ENCODE results near the gene CHRNA1.

CHRNA1 gene

GRCh38 chr2:174792309-174793025, 28.2 kb upstream of the CHRNA1 start:
- no peak overlapping the region for H3K27ac ChIP-seq (ENCODE audit: low read depth, low read length)

GRCh38 chr2:174791746-174792280, 27.5 kb upstream of the CHRNA1 start:
- H3K4me3 ChIP-seq (ENCODE audit: low read length), result no peak overlapping the region
- no peaks in the 10 kb centered on the region for H3K9me3 ChIP-seq (ENCODE audit: insufficient read depth, low read depth, low read length)
- no peak overlapping the region for H3K27ac ChIP-seq (ENCODE audit: low read depth, low read length)
- H3K9ac ChIP-seq (ENCODE audit: low read depth, low read length), result no peak overlapping the region
- no peaks in the 10 kb centered on the region for H3K36me3 ChIP-seq (ENCODE audit: insufficient read depth, low read length)
- H3K4me1 ChIP-seq (ENCODE audit: insufficient read depth, low read length), result peaks cover 70% of the 10 kb centered on the region
- H3K27me3 ChIP-seq (ENCODE audit: insufficient read depth, low read length), result no peaks in the 10 kb centered on the region
- 88% methylated on average over 6 of the region's 7 CpGs for WGBS

More at GRCh38 chr2:174792309-174793025, 28.2 kb upstream of the CHRNA1 start:
- no peak overlapping the region for H3K4me3 ChIP-seq (ENCODE audit: low read length)
- no peaks in the 10 kb centered on the region for H3K36me3 ChIP-seq (ENCODE audit: insufficient read depth, low read length)
- H3K4me1 ChIP-seq (ENCODE audit: insufficient read depth, low read length), result peaks cover 65% of the 10 kb centered on the region
- no peaks in the 10 kb centered on the region for H3K9me3 ChIP-seq (ENCODE audit: insufficient read depth, low read depth, low read length)
- no peaks in the 10 kb centered on the region for H3K27me3 ChIP-seq (ENCODE audit: insufficient read depth, low read length)
- H3K9ac ChIP-seq (ENCODE audit: low read depth, low read length), result no peak overlapping the region
- WGBS, result 81% methylated on average over 7 of the region's 7 CpGs

GRCh38 chr2:174791020-174791419, 26.7 kb upstream of the CHRNA1 start:
- Histone ChIP-seq H3K27me3 (ENCODE audit: insufficient read depth, low read length) (no peaks in the 10 kb centered on the region), H3K4me1 (ENCODE audit: insufficient read depth, low read length) (peaks cover 70% of the 10 kb centered on the region), H3K27ac (ENCODE audit: low read depth, low read length) (no peak overlapping the region), H3K9me3 (ENCODE audit: insufficient read depth, low read depth, low read length) (no peaks in the 10 kb centered on the region), H3K36me3 (ENCODE audit: insufficient read depth, low read length) (no peaks in the 10 kb centered on the region), H3K4me3 (ENCODE audit: low read length) (no peak overlapping the region), H3K9ac (ENCODE audit: low read depth, low read length) (no peak overlapping the region)
- 86% methylated on average over 8 of the region's 8 CpGs for WGBS

GRCh38 chr2:174789001-174789400, 24.7 kb upstream of the CHRNA1 start:
- WGBS, result 88% methylated on average over 14 of the region's 16 CpGs
- Histone ChIP-seq H3K9ac (ENCODE audit: low read depth, low read length) (no peak overlapping the region), H3K27me3 (ENCODE audit: insufficient read depth, low read length) (no peaks in the 10 kb centered on the region), H3K36me3 (ENCODE audit: insufficient read depth, low read length) (no peaks in the 10 kb centered on the region), H3K4me1 (ENCODE audit: insufficient read depth, low read length) (peaks cover 57% of the 10 kb centered on the region), H3K9me3 (ENCODE audit: insufficient read depth, low read depth, low read length) (no peaks in the 10 kb centered on the region), H3K27ac (ENCODE audit: low read depth, low read length) (peak overlapping the region; percentile 92; the same call in 1 of the 2 replicates), H3K4me3 (ENCODE audit: low read length) (no peak overlapping the region)

- Histone ChIP-seq H3K9ac (ENCODE audit: low read depth, low read length) (peak overlapping the region; percentile 41), H3K36me3 (ENCODE audit: insufficient read depth, low read length) (no peaks in the 10 kb centered on the region), H3K4me3 (ENCODE audit: low read length) (peak overlapping the region; percentile 4; the same call in 1 of the 2 replicates), H3K4me1 (ENCODE audit: insufficient read depth, low read length) (peaks cover 57% of the 10 kb centered on the region), H3K27ac (ENCODE audit: low read depth, low read length) (peak overlapping the region; percentile 92), H3K9me3 (ENCODE audit: insufficient read depth, low read depth, low read length) (no peaks in the 10 kb centered on the region), H3K27me3 (ENCODE audit: insufficient read depth, low read length) (no peaks in the 10 kb centered on the region)
- 57% methylated on average over 13 of the region's 15 CpGs for WGBS
Measured at GRCh38 chr2:174788291-174788929, 24.1 kb upstream of the CHRNA1 start.

- peak overlapping the region; percentile 92 for H3K27ac ChIP-seq (ENCODE audit: low read depth, low read length)
- no peaks in the 10 kb centered on the region for H3K36me3 ChIP-seq (ENCODE audit: insufficient read depth, low read length)
- H3K4me1 ChIP-seq (ENCODE audit: insufficient read depth, low read length), result peaks cover 53% of the 10 kb centered on the region
- 25% methylated on average over 5 of the region's 5 CpGs for WGBS
- no peaks in the 10 kb centered on the region for H3K27me3 ChIP-seq (ENCODE audit: insufficient read depth, low read length)
- no peaks in the 10 kb centered on the region for H3K9me3 ChIP-seq (ENCODE audit: insufficient read depth, low read depth, low read length)
- peak overlapping the region; percentile 4; the same call in 1 of the 2 replicates for H3K4me3 ChIP-seq (ENCODE audit: low read length)
- H3K9ac ChIP-seq (ENCODE audit: low read depth, low read length), result peak overlapping the region; percentile 41
Measured at GRCh38 chr2:174787487-174788205, 23.4 kb upstream of the CHRNA1 start.

GRCh38 chr2:174786066-174786725, 21.9 kb upstream of the CHRNA1 start:
- no peaks in the 10 kb centered on the region for H3K27me3 ChIP-seq (ENCODE audit: insufficient read depth, low read length)
- H3K4me3 ChIP-seq (ENCODE audit: low read length), result no peak overlapping the region
- H3K27ac ChIP-seq (ENCODE audit: low read depth, low read length), result peak overlapping the region; percentile 92; the same call in 1 of the 2 replicates
- no peak overlapping the region for H3K9ac ChIP-seq (ENCODE audit: low read depth, low read length)
- H3K36me3 ChIP-seq (ENCODE audit: insufficient read depth, low read length), result no peaks in the 10 kb centered on the region
- H3K4me1 ChIP-seq (ENCODE audit: insufficient read depth, low read length), result peaks cover 39% of the 10 kb centered on the region
- WGBS, result 98% methylated on average over 8 of the region's 8 CpGs
- no peaks in the 10 kb centered on the region for H3K9me3 ChIP-seq (ENCODE audit: insufficient read depth, low read depth, low read length)

- 91% methylated on average over 3 of the region's 3 CpGs for WGBS
Measured at GRCh38 chr2:174785481-174785880, 21.2 kb upstream of the CHRNA1 start.

GRCh38 chr2:174784909-174785308, 20.6 kb upstream of the CHRNA1 start:
- H3K27ac ChIP-seq (ENCODE audit: low read depth, low read length), result no peak overlapping the region
- 97% methylated on average over 4 of the region's 5 CpGs for WGBS

More at GRCh38 chr2:174785481-174785880, 21.2 kb upstream of the CHRNA1 start:
- Histone ChIP-seq H3K27ac (ENCODE audit: low read depth, low read length) (no peak overlapping the region), H3K9ac (ENCODE audit: low read depth, low read length) (no peak overlapping the region), H3K4me1 (ENCODE audit: insufficient read depth, low read length) (peaks cover 36% of the 10 kb centered on the region), H3K36me3 (ENCODE audit: insufficient read depth, low read length) (no peaks in the 10 kb centered on the region), H3K9me3 (ENCODE audit: insufficient read depth, low read depth, low read length) (no peaks in the 10 kb centered on the region), H3K4me3 (ENCODE audit: low read length) (no peak overlapping the region), H3K27me3 (ENCODE audit: insufficient read depth, low read length) (no peaks in the 10 kb centered on the region)

GRCh38 chr2:174784316-174784715, 20.0 kb upstream of the CHRNA1 start:
- no peak overlapping the region for H3K27ac ChIP-seq (ENCODE audit: low read depth, low read length)
- WGBS, result 94% methylated on average over 7 of the region's 7 CpGs
- H3K9ac ChIP-seq (ENCODE audit: low read depth, low read length), result no peak overlapping the region
- no peaks in the 10 kb centered on the region for H3K9me3 ChIP-seq (ENCODE audit: insufficient read depth, low read depth, low read length)
- H3K36me3 ChIP-seq (ENCODE audit: insufficient read depth, low read length), result no peaks in the 10 kb centered on the region
- H3K27me3 ChIP-seq (ENCODE audit: insufficient read depth, low read length), result no peaks in the 10 kb centered on the region
- H3K4me1 ChIP-seq (ENCODE audit: insufficient read depth, low read length), result peaks cover 45% of the 10 kb centered on the region
- no peak overlapping the region for H3K4me3 ChIP-seq (ENCODE audit: low read length)

More at GRCh38 chr2:174784909-174785308, 20.6 kb upstream of the CHRNA1 start:
- Histone ChIP-seq H3K9ac (ENCODE audit: low read depth, low read length) (no peak overlapping the region), H3K4me1 (ENCODE audit: insufficient read depth, low read length) (peaks cover 40% of the 10 kb centered on the region), H3K27me3 (ENCODE audit: insufficient read depth, low read length) (no peaks in the 10 kb centered on the region), H3K9me3 (ENCODE audit: insufficient read depth, low read depth, low read length) (no peaks in the 10 kb centered on the region), H3K36me3 (ENCODE audit: insufficient read depth, low read length) (no peaks in the 10 kb centered on the region), H3K4me3 (ENCODE audit: low read length) (no peak overlapping the region)

Measured in HUES64 (cell line).